A549 (cell line): ENCODE data around the gene TBC1D10B. TPM values are rescaled to one million over a fixed set of nuclear protein-coding genes. Genes with fewer than 3 reads are reported as not detected.
A peak's percentile ranks its signal among the peaks of the same experiment; 100 is the strongest.

Source experiments
- ATAC-seq, 2 experiments: fragments of 200-7000 bp in 1 of 2; fragments of >200 bp in 1 of 2; cut with Nextera tagmentation in 1 of 2; cut with Tn5 transposase in 1 of 2; 3 replicates each; pipeline versions ENCODE4 v1.8.0 to v1.9.1; 2018 to 2020; ENCODE audit warnings: mild to moderate bottlenecking in 1 of 2, moderate library complexity in 1 of 2
- CTCF ChIA-PET: fragments of 300-600 bp; sonication (Branson Sonifier 250); formaldehyde crosslinking; extraction: SDS; loops from one replicate; lab custom pipeline; 2021; ENCODE audit warnings: antibody characterized with exemption, inconsistent platforms; lab: Yijun Ruan, JAX
- POLR2A ChIA-PET: fragments of 350-600 bp; formaldehyde crosslinking; extraction: SDS; loops from one replicate; lab custom pipeline; 2021; ENCODE audit warnings: antibody characterized with exemption, inconsistent platforms; lab: Yijun Ruan, JAX
- DNase-seq, 2 experiments: peaks; one replicate each; pipeline versions ENCODE4 v3.0.0 to v3.0.0-alpha.2; 2011 to 2016; ENCODE audit warnings: low read depth in 1 of 2, low spot score in 1 of 2
- FAIRE-seq: peaks from 2 replicates; lab custom pipeline; 2011; peaks lifted over from hg19 to GRCh38; lab: Jason Lieb, UNC
- H3K27ac ChIP-seq, 2 experiments: fragments of >200 bp; sonication (Bioruptor Twin); formaldehyde crosslinking; 3 replicates each; pipeline ENCODE4 v1.5.1; 2016 to 2017
- H3K4me1 ChIP-seq: fragments of >200 bp; sonication (Bioruptor Twin); formaldehyde crosslinking; 3 replicates; pipeline ENCODE4 v1.6.1; 2016
- H3K4me2 ChIP-seq: fragments of >200 bp; sonication (Bioruptor Twin); formaldehyde crosslinking; 3 replicates; pipeline ENCODE4 v1.6.1; 2016
- H3K4me3 ChIP-seq: fragments of >200 bp; sonication (Bioruptor Twin); formaldehyde crosslinking; 3 replicates; pipeline ENCODE4 v1.5.1; 2016
- H3K9me3 ChIP-seq: fragments of >200 bp; sonication (Bioruptor Twin); formaldehyde crosslinking; 3 replicates; pipeline ENCODE4 v1.6.1; 2016
- ATOH8 ChIP-seq: fragments of 250-450 bp; sonication (Bioruptor Pico); IDR thresholded peaks from 2 replicates; pipeline ENCODE4 v1.5.0; 2020; ENCODE audit warnings: low read depth, mild to moderate bottlenecking, moderate library complexity
- CBX2 ChIP-seq: fragments of 200-600 bp; sonication (generic); IDR thresholded peaks from 2 replicates; pipeline ENCODE4 v1.6.1; 2016; ENCODE audit warnings: low read depth, mild to moderate bottlenecking, borderline replicate concordance
- CEBPB ChIP-seq, 2 experiments: fragments of >200 bp in 1 of 2; sonication (Bioruptor Twin) in 1 of 2; formaldehyde crosslinking in 1 of 2; IDR thresholded peaks; 2 replicates each; pipeline ENCODE4 v1.6.1; 2012 to 2016
- CHD4 ChIP-seq: fragments of 200-600 bp; sonication (generic); IDR thresholded peaks from 2 replicates; pipeline ENCODE4 v1.6.1; 2016; ENCODE audit warnings: antibody characterized with exemption, mild to moderate bottlenecking, borderline replicate concordance
- ESRRA ChIP-seq: fragments of 150-350 bp; IDR thresholded peaks from 2 replicates; pipeline ENCODE4 v1.6.1; 2014; ENCODE audit warnings: mild to moderate bottlenecking, low read length, borderline replicate concordance
- FOXS1 ChIP-seq: fragments of 250-450 bp; sonication (Bioruptor Pico); IDR thresholded peaks from 2 replicates; pipeline ENCODE4 v1.5.0; 2020; ENCODE audit warnings: mild to moderate bottlenecking, moderate library complexity
- GATA3 ChIP-seq: IDR thresholded peaks from 2 replicates; pipeline ENCODE4 v1.6.1; 2012; ENCODE audit warnings: borderline replicate concordance
- HES2 ChIP-seq: fragments of >200 bp; sonication (Bioruptor Twin); formaldehyde crosslinking; IDR thresholded peaks from 2 replicates; pipeline ENCODE4 v1.6.1; 2016
- JUNB ChIP-seq: fragments of >200 bp; sonication (Bioruptor Twin); formaldehyde crosslinking; IDR thresholded peaks from 2 replicates; pipeline ENCODE4 v1.6.1; 2016
- KDM1A ChIP-seq: fragments of 200-600 bp; sonication (generic); IDR thresholded peaks from 2 replicates; pipeline ENCODE4 v1.6.1; 2016; ENCODE audit warnings: low read depth, mild to moderate bottlenecking
- KDM5A ChIP-seq: fragments of 200-600 bp; sonication (generic); IDR thresholded peaks from 2 replicates; pipeline ENCODE4 v1.6.1; 2016; ENCODE audit warnings: antibody characterized with exemption, mild to moderate bottlenecking
- MAZ ChIP-seq: fragments of 150-350 bp; IDR thresholded peaks from 2 replicates; pipeline ENCODE4 v1.6.1; 2014; ENCODE audit warnings: antibody characterized with exemption, low read depth, low read length, borderline replicate concordance
- MYC ChIP-seq: IDR thresholded peaks from 2 replicates; pipeline ENCODE4 v1.6.1; 2012; ENCODE audit warnings: mild to moderate bottlenecking, inconsistent platforms, low read length, improper control_type of control experiment, borderline replicate concordance
- NPAS2 ChIP-seq: fragments of 250-450 bp; sonication (Bioruptor Pico); IDR thresholded peaks from 2 replicates; pipeline ENCODE4 v1.8.0; 2022; ENCODE audit warnings: mild to moderate bottlenecking, moderate library complexity, borderline replicate concordance
- RAD21 ChIP-seq, 2 experiments: fragments of >200 bp in 1 of 2; sonication (Bioruptor Twin) in 1 of 2; formaldehyde crosslinking in 1 of 2; IDR thresholded peaks in 1 of 2; conservative IDR thresholded peaks in 1 of 2; 2 replicates in 1 of 2; 3 replicates in 1 of 2; pipeline ENCODE4 v1.6.1; 2012 to 2018; ENCODE audit warnings: inconsistent platforms in 1 of 2
- RARB ChIP-seq: fragments of 250-450 bp; sonication (Bioruptor Pico); IDR thresholded peaks from 2 replicates; pipeline ENCODE4 v1.8.0; 2021; ENCODE audit warnings: mild to moderate bottlenecking, moderate library complexity
- RCOR1 ChIP-seq: fragments of 150-350 bp; IDR thresholded peaks from 2 replicates; pipeline ENCODE4 v1.6.1; 2014; ENCODE audit warnings: antibody characterized with exemption, low read length, low read depth
- RNF2 ChIP-seq: fragments of 200-600 bp; sonication (generic); IDR thresholded peaks from 2 replicates; pipeline ENCODE4 v1.6.1; 2016; ENCODE audit warnings: low read depth, mild to moderate bottlenecking, antibody characterized with exemption, moderate library complexity, borderline replicate concordance
- SMC3 ChIP-seq: fragments of >200 bp; sonication (Bioruptor Twin); formaldehyde crosslinking; IDR thresholded peaks from 3 replicates; pipeline ENCODE4 v1.6.1; 2018; ENCODE audit warnings: inconsistent platforms
- SREBF2 ChIP-seq: fragments of 450-650 bp; IDR thresholded peaks from 2 replicates; pipeline ENCODE4 v1.6.1; 2014; ENCODE audit warnings: mild to moderate bottlenecking, moderate library complexity
- TFCP2L1 ChIP-seq: fragments of 250-450 bp; sonication (Bioruptor Pico); IDR thresholded peaks from 2 replicates; pipeline ENCODE4 v1.5.0; 2021; ENCODE audit warnings: mild to moderate bottlenecking
- TP53 ChIP-seq: fragments of 250-450 bp; sonication (Bioruptor Pico); IDR thresholded peaks from 2 replicates; pipeline ENCODE4 v1.5.0; 2021; ENCODE audit warnings: mild to moderate bottlenecking, moderate library complexity
- ZNF302 ChIP-seq: fragments of 250-450 bp; sonication (Bioruptor Pico); IDR thresholded peaks from 2 replicates; pipeline ENCODE4 v1.9.0; 2021; ENCODE audit warnings: inconsistent platforms, mild to moderate bottlenecking, moderate library complexity
- WGBS: methylation state at CpG from one replicate; pipeline ENCODE4 v1.1.6; 2017; ENCODE audit errors: missing lambda C conversion rate; 5-methylcytosine and 5-hydroxymethylcytosine counted together
- polyA plus RNA-seq, 4 experiments: library from polyadenylated mRNA; depleted of rRNA in 3 of 4; stranded (reverse); fragments of >200 nt; fragmentation: RNase III in 1 of 4; extraction: RNeasy Plus Mini Kit Qiagen cat#74134 plus additional on column Dnase treatment in 1 of 4; gene quantifications; 2 replicates in 3 of 4; 3 replicates in 1 of 4; pipeline ENCODE4 v1.2.3, GENCODE V29; 2011 to 2017

TBC1D10B gene
- polyA plus RNA-seq, 2 of the 4 experiments (the other 2 are of a cell fraction), result 10.9 to 23.2 TPM

- DNase-seq (no peak), ATAC-seq (peak; percentile 2 to 8; a peak in 4 of 6 replicates), FAIRE-seq (no peak)
- no peaks in the 10 kb centered on the region for H3K9me3 ChIP-seq
- WGBS, result 37% methylated on average over 12 of the region's 12 CpGs
- ChIA-PET POLR2A (interaction anchor here (1.1 to 1.8 kb wide), 2 partner anchors 18 to 29 kb away, joined by 3 to 4 read pairs; partner anchors contain the start of gene TBC1D10B), CTCF (interaction anchor here (0.6 to 11.5 kb wide), 4 partner anchors 10 to 229 kb away, joined by 3 to 149 read pairs (median 4); partner anchors contain the start of gene ZNF771)
- peak overlapping the region; percentile 82 to 94 for H3K27ac ChIP-seq
- peak overlapping the region; percentile 63 for H3K4me3 ChIP-seq
- H3K4me2 ChIP-seq, result peak overlapping the region; percentile 73
- H3K4me1 ChIP-seq, result peaks cover 8% of the 10 kb centered on the region
- no peak for TF ChIP-seq FOXS1 (CRISPR knock-in tag)
- no peak for TF ChIP-seq RNF2
- no peak for TF ChIP-seq ATOH8 (CRISPR knock-in tag)
- no peak for TF ChIP-seq NPAS2 (CRISPR knock-in tag)
- TF ChIP-seq TFCP2L1 (CRISPR knock-in tag), result no peak
- no peak for TF ChIP-seq TP53 (CRISPR knock-in tag)
- no peak for TF ChIP-seq KDM5A
- TF ChIP-seq ESRRA, result no peak
- no peak for TF ChIP-seq JUNB
- TF ChIP-seq KDM1A, result no peak
- no peak for TF ChIP-seq CHD4
- TF ChIP-seq SREBF2, result no peak
- no peak for TF ChIP-seq CBX2
- TF ChIP-seq RAD21 (conservative IDR thresholded peaks at IDR 0.05 in 1 of 2, IDR thresholded peaks at IDR 0.05 in 1 of 2), result no peak
- no peak for TF ChIP-seq RARB
These were observed 29.3 kb upstream of the TBC1D10B start for GRCh38 chr16:30399435-30400186.

- Histone ChIP-seq H3K4me1 (peaks cover 12% of the 10 kb centered on the region), H3K9me3 (no peaks in the 10 kb centered on the region), H3K27ac (no peak overlapping the region), H3K4me3 (no peak overlapping the region), H3K4me2 (no peak overlapping the region)
- DNase-seq, result no peak
- WGBS, result 86% methylated on average over 23 of the region's 23 CpGs
- ATAC-seq, result no peak
- POLR2A ChIA-PET, result interaction anchor here (0.8 to 1.8 kb wide), 3 partner anchors 19 to 252 kb away, joined by 3 to 4 read pairs (median 3); partner anchors contain the start of genes PRR14 and TBC1D10B
- CTCF ChIA-PET, result interaction anchor here (1.4 to 11.5 kb wide), 3 partner anchors 10 to 230 kb away, joined by 3 to 149 read pairs (median 6); partner anchors contain the start of gene ZNF771
- TF ChIP-seq RCOR1 (no peak), CEBPB (IDR thresholded peaks at IDR 0.05) (no peak), CBX2 (no peak), RNF2 (no peak), MAZ (no peak), FOXS1 (CRISPR knock-in tag) (no peak), MYC (no peak), TFCP2L1 (CRISPR knock-in tag) (no peak), TP53 (CRISPR knock-in tag) (no peak), SMC3 (no peak), GATA3 (no peak), JUNB (no peak), HES2 (no peak), ZNF302 (CRISPR knock-in tag) (no peak), CHD4 (no peak)
- no peak for FAIRE-seq
These were observed 28.6 kb upstream of the TBC1D10B start for GRCh38 chr16:30398661-30399434.
